ENCODE measurements around the gene FKBP4. TPM values are rescaled to one million over a fixed set of nuclear protein-coding genes. Genes with fewer than 3 reads are reported as not detected.

FKBP4 gene
- total RNA-seq, 2 donors from 2014 or later: 139 to 253 TPM

DNA sequence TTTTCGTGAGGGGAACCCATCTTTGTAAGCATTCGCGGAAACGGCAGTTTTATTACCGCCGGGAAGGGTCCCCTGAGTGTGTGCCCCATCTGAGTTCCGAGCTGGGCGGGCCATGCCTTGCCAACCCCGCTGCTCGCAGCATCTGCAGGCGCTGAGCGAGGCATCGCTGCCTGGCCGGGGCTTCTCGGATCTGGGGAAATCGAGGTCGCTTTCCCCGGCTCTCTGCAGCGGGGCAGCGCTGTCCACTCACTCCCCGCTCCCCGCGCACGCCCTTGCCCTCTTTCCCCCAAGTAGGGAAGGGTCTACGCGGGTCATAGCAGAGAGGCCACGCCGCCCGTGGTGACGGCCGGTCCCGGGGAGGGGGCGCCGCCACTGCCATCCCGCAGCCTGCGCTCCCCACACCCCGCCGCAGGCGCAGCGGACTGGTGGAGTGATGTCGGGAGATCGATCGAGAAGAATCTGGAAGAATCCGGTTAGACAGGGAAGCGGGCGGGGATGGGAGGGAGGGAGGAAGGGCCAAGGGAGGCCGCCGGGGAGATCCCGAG lies 507 bp upstream of the FKBP4 start:
- no peak for DNase-seq
- H3K27ac ChIP-seq (ENCODE audit: low read depth, low read length): no peak overlapping the region
- WGBS, 2 experiments (ENCODE audit: insufficient coverage in 1 of 2, insufficient read length in 1 of 2): 7 to 17% methylated on average over 16 to 49 of the region's 49 CpGs

DNA sequence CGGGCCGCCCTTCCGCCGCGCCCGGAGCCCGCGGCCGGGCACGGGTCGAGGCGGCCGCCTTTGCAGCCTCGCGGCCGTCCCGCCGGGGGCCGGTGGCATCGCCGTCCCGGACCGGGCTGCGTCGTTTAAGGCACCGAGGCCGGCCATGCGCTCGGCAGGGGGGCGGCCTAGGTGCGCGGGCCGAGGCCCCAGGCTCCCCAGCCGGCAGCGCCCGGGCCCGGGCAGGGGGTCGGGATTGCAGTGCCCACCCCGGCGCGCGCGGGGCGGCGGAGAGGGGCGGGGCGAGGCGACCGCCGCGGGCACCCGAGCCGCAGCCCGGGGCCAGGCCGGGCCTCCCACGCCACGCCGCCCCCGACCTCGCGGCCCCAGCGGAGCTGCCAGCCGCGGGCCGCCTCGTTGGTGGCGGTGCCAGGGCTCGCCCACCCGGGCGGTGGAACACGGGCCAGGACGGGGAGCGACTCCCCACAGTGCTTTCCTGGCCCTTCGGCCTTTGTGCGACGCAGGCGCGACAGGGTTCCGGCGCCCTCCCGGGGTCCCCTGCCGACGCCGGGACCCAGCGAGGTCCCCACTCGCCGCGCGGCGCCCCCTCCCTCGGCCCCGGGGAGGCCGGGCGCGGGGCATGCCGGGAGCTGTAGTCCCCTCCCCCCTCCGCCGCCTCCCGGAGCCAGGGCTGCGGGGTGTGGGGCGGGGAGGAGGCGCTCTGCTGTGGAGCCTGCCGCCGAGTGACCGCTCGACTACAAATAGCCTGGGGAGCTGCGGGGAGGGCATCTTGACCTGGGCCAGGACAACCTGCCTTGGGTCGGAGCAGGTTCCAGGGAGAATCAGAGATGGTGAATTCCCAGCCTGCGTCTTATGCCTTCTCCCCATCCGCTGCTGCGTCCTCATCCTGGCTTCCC lies 769 bp downstream of the FKBP4 start:
- peaks cover 37% of the 10 kb centered on the region for H3K36me3 Mint-ChIP-seq (ENCODE audit: low read depth)
- no peaks in the 10 kb centered on the region for H3K9me3 Mint-ChIP-seq
- TF ChIP-seq, protein P1, sequence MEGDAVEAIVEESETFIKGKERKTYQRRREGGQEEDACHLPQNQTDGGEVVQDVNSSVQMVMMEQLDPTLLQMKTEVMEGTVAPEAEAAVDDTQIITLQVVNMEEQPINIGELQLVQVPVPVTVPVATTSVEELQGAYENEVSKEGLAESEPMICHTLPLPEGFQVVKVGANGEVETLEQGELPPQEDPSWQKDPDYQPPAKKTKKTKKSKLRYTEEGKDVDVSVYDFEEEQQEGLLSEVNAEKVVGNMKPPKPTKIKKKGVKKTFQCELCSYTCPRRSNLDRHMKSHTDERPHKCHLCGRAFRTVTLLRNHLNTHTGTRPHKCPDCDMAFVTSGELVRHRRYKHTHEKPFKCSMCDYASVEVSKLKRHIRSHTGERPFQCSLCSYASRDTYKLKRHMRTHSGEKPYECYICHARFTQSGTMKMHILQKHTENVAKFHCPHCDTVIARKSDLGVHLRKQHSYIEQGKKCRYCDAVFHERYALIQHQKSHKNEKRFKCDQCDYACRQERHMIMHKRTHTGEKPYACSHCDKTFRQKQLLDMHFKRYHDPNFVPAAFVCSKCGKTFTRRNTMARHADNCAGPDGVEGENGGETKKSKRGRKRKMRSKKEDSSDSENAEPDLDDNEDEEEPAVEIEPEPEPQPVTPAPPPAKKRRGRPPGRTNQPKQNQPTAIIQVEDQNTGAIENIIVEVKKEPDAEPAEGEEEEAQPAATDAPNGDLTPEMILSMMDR (conservative IDR thresholded peaks at IDR 0.05): no peak
- peak overlapping the region; percentile 93 for H3K4me3 ChIP-seq (ENCODE audit: low read length)
- H3K4me1 ChIP-seq (ENCODE audit: control insufficient read depth, insufficient read depth, low read length): peaks cover 9% of the 10 kb centered on the region
- peaks cover 40% of the 10 kb centered on the region for H3K36me3 ChIP-seq (ENCODE audit: control insufficient read depth, insufficient read depth, low read length)
- H3K9ac ChIP-seq (ENCODE audit: extremely low read depth, low read length, poor library complexity, severe bottlenecking): peak overlapping the region; percentile 59
- H3K27me3 Mint-ChIP-seq (ENCODE audit: insufficient read depth): peaks cover 10% of the 10 kb centered on the region
- H3K4me3 Mint-ChIP-seq: peak overlapping the region; percentile 86
- WGBS, 2 experiments (ENCODE audit: insufficient coverage in 1 of 2, insufficient read length in 1 of 2): 0% methylated on average over 36 to 111 of the region's 111 CpGs
- H3K27ac ChIP-seq (ENCODE audit: low read depth, low read length): no peak overlapping the region
- DNase-seq: peak; percentile 86
- H3K27ac Mint-ChIP-seq: peak overlapping the region; percentile 79
- H3K4me1 Mint-ChIP-seq: peaks cover 23% of the 10 kb centered on the region
- peaks cover 6% of the 10 kb centered on the region for H3K27me3 ChIP-seq (ENCODE audit: control insufficient read depth, insufficient read depth, low read length, poor library complexity, severe bottlenecking)
- no peaks in the 10 kb centered on the region for H3K9me3 ChIP-seq (ENCODE audit: control insufficient read depth, low read length)

More for the DNA sequence above, 507 bp upstream of the FKBP4 start:
- H3K9ac ChIP-seq (ENCODE audit: extremely low read depth, low read length, poor library complexity, severe bottlenecking): peak overlapping the region; percentile 59
- H3K4me3 ChIP-seq (ENCODE audit: low read length): peak overlapping the region; percentile 82
- H3K4me1 Mint-ChIP-seq: peaks cover 23% of the 10 kb centered on the region
- TF ChIP-seq, protein P1 (conservative IDR thresholded peaks at IDR 0.05): no peak
- peaks cover 12% of the 10 kb centered on the region for H3K27me3 Mint-ChIP-seq (ENCODE audit: insufficient read depth)
- H3K4me1 ChIP-seq (ENCODE audit: control insufficient read depth, insufficient read depth, low read length): peaks cover 9% of the 10 kb centered on the region
- peaks cover 24% of the 10 kb centered on the region for H3K36me3 Mint-ChIP-seq (ENCODE audit: low read depth)
- peaks cover 7% of the 10 kb centered on the region for H3K27me3 ChIP-seq (ENCODE audit: control insufficient read depth, insufficient read depth, low read length, poor library complexity, severe bottlenecking)
- no peaks in the 10 kb centered on the region for H3K9me3 Mint-ChIP-seq
- no peak overlapping the region for H3K27ac Mint-ChIP-seq
- H3K4me3 Mint-ChIP-seq: peak overlapping the region; percentile 65
- peaks cover 27% of the 10 kb centered on the region for H3K36me3 ChIP-seq (ENCODE audit: control insufficient read depth, insufficient read depth, low read length)
- H3K9me3 ChIP-seq (ENCODE audit: control insufficient read depth, low read length): no peaks in the 10 kb centered on the region

- peaks cover 47% of the 10 kb centered on the region for H3K36me3 ChIP-seq (ENCODE audit: control insufficient read depth, insufficient read depth, low read length)
- TF ChIP-seq, protein P1 (conservative IDR thresholded peaks at IDR 0.05): peak; percentile 66
- Mint-ChIP-seq H3K36me3 (ENCODE audit: low read depth) (peaks cover 43% of the 10 kb centered on the region), H3K27ac (peak overlapping the region; percentile 79), H3K9me3 (no peaks in the 10 kb centered on the region), H3K4me3 (peak overlapping the region; percentile 86), H3K4me1 (peaks cover 23% of the 10 kb centered on the region), H3K27me3 (ENCODE audit: insufficient read depth) (peaks cover 10% of the 10 kb centered on the region)
- H3K27me3 ChIP-seq (ENCODE audit: control insufficient read depth, insufficient read depth, low read length, poor library complexity, severe bottlenecking): peaks cover 6% of the 10 kb centered on the region
- no peak for DNase-seq
- H3K9me3 ChIP-seq (ENCODE audit: control insufficient read depth, low read length): no peaks in the 10 kb centered on the region
- H3K4me3 ChIP-seq (ENCODE audit: low read length): peak overlapping the region; percentile 93
- H3K27ac ChIP-seq (ENCODE audit: low read depth, low read length): no peak overlapping the region
- peak overlapping the region; percentile 51 for H3K9ac ChIP-seq (ENCODE audit: extremely low read depth, low read length, poor library complexity, severe bottlenecking)
- peaks cover 9% of the 10 kb centered on the region for H3K4me1 ChIP-seq (ENCODE audit: control insufficient read depth, insufficient read depth, low read length)
- WGBS, 2 experiments (ENCODE audit: insufficient coverage in 1 of 2, insufficient read length in 1 of 2): 15 to 21% methylated on average over 14 of the region's 14 CpGs
Measured at GRCh38 chr12:2796187-2796666, 1.5 kb downstream of the FKBP4 start.

Data from endodermal cell (in vitro differentiated cells).